Sigmoid colon (tissue), 4 donors: Measurements from ENCODE around the gene TMEM135.

ENCODE experiments used
- CTCF ChIP-seq, 4 experiments: fragments of 450-650 bp in 3 of 4; fragments of 200-600 bp in 1 of 4; IDR thresholded peaks; one replicate each; pipeline ENCODE4 v1.5.1; 2016 to 2019; ENCODE audit warnings: antibody characterized with exemption in 4 of 4, mild to moderate bottlenecking in 3 of 4, moderate library complexity in 2 of 4
- EP300 ChIP-seq, 4 donors: sonication (generic); formaldehyde crosslinking; IDR thresholded peaks; one replicate each; pipeline ENCODE4 v1.6.1; 2017; ENCODE audit warnings: antibody characterized with exemption in 4 of 4

GRCh38 chr11:87057749-87058148, 20.0 kb downstream of the TMEM135 start:
- TF ChIP-seq CTCF (IDR thresholded peaks at IDR 0.05) (no peak), EP300 (IDR thresholded peaks at IDR 0.05) (no peak)
